Tibial artery (tissue), 4 donors: ENCODE data around the gene DHRS12.

ENCODE experiments used
- DNase-seq, 2 donors: peaks; one replicate each; pipeline ENCODE4 v3.0.0-alpha.2; 2019
- H3K27ac ChIP-seq, 2 donors: fragments of 200-600 bp; sonication (generic) in 1 of 2; 1 replicate in 1 of 2; 2 replicates in 1 of 2; pipeline ENCODE4 v1.5.1; 2018 to 2019; ENCODE audit warnings: mild to moderate bottlenecking in 1 of 2
- H3K27me3 ChIP-seq, 2 donors: fragments of 200-600 bp; sonication (generic) in 1 of 2; one replicate each; pipeline versions ENCODE4 v1.5.1 to v1.6.0; 2016 to 2019
- H3K36me3 ChIP-seq, 3 donors: fragments of 200-600 bp; sonication (generic) in 2 of 3; one replicate each; pipeline ENCODE4 v1.5.1; 2016 to 2019; ENCODE audit warnings: mild to moderate bottlenecking in 2 of 3
- H3K4me1 ChIP-seq, 4 donors: fragments of 200-600 bp; sonication (generic) in 2 of 4; 1 replicate in 3 of 4; 2 replicates in 1 of 4; pipeline ENCODE4 v1.5.1; 2016 to 2019
- H3K4me3 ChIP-seq, 2 donors: fragments of 200-600 bp; sonication (generic) in 1 of 2; 1 replicate in 1 of 2; 2 replicates in 1 of 2; pipeline ENCODE4 v1.5.1; 2018 to 2019; ENCODE audit warnings: mild to moderate bottlenecking in 2 of 2
- H3K9me3 ChIP-seq, 3 donors: fragments of 200-600 bp; sonication (generic) in 1 of 3; one replicate each; pipeline ENCODE4 v1.5.1; 2016 to 2019
- CTCF ChIP-seq, 2 experiments: fragments of 200-600 bp in 1 of 2; fragments of 450-650 bp in 1 of 2; IDR thresholded peaks; one replicate each; pipeline ENCODE4 v1.5.1; 2017 to 2019; ENCODE audit warnings: antibody characterized with exemption in 2 of 2, mild to moderate bottlenecking in 1 of 2, moderate library complexity in 1 of 2
- intact Hi-C: fragments of 100-400 bp; cut with DNase I; formaldehyde crosslinking; loops from one replicate; pipeline ENCODE4 v1.15.0; 2023; ENCODE audit warnings: low total_unique reads

DHRS12 gene

GRCh38 chr13:51817717-51818116 is 13.8 kb upstream of the DHRS12 start:
- intact Hi-C loops: loop anchor here (5.0 kb wide), 1 partner anchor 310 kb away; the partner anchor contains the start of gene NEK5
- no peak for TF ChIP-seq CTCF (IDR thresholded peaks at IDR 0.05)
- no peaks in the 10 kb centered on the region for H3K27me3 ChIP-seq
- H3K36me3 ChIP-seq: no peaks in the 10 kb centered on the region
- no peak overlapping the region for H3K27ac ChIP-seq
- no peak for DNase-seq
- no peaks in the 10 kb centered on the region for H3K9me3 ChIP-seq
- H3K4me3 ChIP-seq: no peak overlapping the region
- peaks cover 0 to 22% (median 12%) of the 10 kb centered on the region in 4 donors for H3K4me1 ChIP-seq

DNA sequence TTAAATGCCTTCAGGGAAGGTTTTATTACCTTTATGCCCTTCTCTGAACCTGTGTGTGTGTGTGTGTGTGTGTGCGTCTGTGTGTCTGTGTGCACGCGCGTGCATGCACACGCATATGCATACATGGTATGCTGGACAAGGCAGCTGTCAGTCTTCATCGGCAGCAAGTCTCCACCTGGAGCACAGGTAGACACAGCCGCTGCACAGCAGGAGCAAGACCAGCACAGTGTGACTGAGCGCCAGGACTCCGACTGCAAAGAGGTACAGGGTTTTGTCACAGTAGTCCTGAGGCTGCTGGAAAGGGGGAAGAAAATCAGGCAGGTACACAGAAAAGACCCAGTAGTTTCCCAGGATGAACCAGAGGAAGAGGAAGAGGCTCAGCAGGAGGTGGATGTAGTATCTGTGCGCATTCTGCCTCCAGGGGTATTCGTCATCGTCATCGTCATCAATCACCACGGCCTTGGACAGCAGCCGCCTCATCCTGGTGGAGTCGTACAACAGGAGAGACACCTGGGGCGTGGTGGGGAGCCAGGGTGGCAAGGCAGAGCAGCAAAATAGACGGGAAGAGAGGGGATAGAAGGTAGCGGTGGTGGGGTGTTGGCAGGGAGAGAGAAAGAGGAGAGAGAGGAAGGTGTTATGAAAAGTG is 12.8 kb upstream of the DHRS12 start:
- Histone ChIP-seq H3K36me3 (no peaks in the 10 kb centered on the region), H3K4me1 (peaks cover 0 to 22% (median 12%) of the 10 kb centered on the region in 4 donors), H3K27me3 (no peaks in the 10 kb centered on the region), H3K27ac (no peak overlapping the region), H3K4me3 (no peak overlapping the region), H3K9me3 (no peaks in the 10 kb centered on the region)
- intact Hi-C loops: loop anchor here (5.0 kb wide), 1 partner anchor 311 kb away; the partner anchor contains the start of gene NEK5
- DNase-seq: no peak
- TF ChIP-seq CTCF (IDR thresholded peaks at IDR 0.05): no peak

DNA sequence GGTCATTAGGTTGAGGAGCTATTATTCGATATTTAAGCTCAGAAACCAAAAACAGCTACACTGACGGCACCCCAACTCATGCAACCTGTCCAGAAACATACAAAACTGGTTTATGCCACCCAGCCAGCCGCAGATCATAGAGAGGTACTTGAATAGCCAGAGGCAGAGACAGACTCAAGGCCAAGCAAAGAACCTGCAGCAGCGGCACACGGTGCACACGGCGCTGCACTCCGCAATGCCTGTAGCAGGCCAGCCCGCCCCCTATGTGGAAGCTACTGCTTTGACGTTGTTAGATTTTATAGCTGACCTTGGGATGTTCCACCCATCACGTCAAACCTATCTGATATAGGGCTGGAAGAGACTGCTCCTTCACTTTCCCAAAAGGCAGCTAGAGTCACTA is 11.9 kb upstream of the DHRS12 start:
- intact Hi-C loops: loop anchor here (5.0 kb wide), 1 partner anchor 311 kb away; the partner anchor contains the start of gene NEK5
- no peak for TF ChIP-seq CTCF (IDR thresholded peaks at IDR 0.05)
- Histone ChIP-seq H3K4me1 (peaks cover 0 to 22% (median 12%) of the 10 kb centered on the region in 4 donors), H3K27ac (no peak overlapping the region), H3K36me3 (no peaks in the 10 kb centered on the region), H3K9me3 (no peaks in the 10 kb centered on the region), H3K4me3 (no peak overlapping the region), H3K27me3 (no peaks in the 10 kb centered on the region)
- no peak for DNase-seq

DNA sequence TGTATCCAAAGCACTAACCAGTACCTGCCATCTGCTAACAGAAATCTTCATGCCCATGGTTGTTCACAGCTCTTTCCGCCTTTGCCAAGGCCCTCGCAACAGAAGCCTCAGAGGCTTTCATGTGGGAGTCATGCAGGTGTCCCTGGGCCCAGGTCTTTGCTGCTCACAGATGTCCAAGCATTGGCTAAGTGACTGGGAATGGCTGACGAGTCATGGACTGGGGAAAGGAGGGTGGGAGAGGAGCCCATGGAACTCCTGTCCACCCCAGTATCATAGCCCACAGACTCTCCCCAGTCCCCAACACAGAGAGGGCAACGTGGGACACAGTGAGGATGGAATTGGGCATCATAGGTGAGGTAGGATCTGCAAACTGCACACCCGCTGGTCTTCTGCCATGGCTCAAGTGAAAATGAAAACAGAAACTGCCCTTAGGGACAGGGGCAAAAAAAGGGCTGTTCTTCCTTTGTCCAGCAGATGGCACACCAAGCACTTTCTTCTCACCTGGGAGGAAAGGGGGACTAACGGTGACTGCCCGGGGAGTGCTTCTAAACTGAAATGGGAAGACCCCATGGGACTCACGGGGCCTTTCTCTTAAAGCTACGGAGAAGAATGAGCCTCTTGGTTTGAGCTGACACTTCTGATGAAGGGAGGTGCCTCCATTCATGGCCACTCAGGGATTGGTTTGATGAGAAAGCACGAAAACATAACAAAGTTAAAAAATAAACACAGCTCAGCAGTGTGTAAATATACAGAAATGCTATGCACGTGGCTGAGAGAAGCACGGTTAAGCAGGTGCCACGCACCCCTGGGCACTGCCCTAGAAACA is 11.1 kb upstream of the DHRS12 start:
- TF ChIP-seq CTCF (IDR thresholded peaks at IDR 0.05): peak; percentile 73 to 76
- intact Hi-C loops: loop anchor here (5.0 kb wide), 1 partner anchor 312 kb away; the partner anchor contains the start of gene NEK5
- no peak overlapping the region for H3K27ac ChIP-seq
- no peaks in the 10 kb centered on the region for H3K36me3 ChIP-seq
- no peaks in the 10 kb centered on the region for H3K9me3 ChIP-seq
- H3K4me3 ChIP-seq: peak overlapping the region in 1 of 2 donors; percentile 29
- H3K4me1 ChIP-seq: peaks cover 0 to 22% (median 12%) of the 10 kb centered on the region in 4 donors
- no peaks in the 10 kb centered on the region for H3K27me3 ChIP-seq
- DNase-seq: peak in 1 of 2 donors; percentile 41

- H3K36me3 ChIP-seq: no peaks in the 10 kb centered on the region
- no peak overlapping the region for H3K4me3 ChIP-seq
- no peaks in the 10 kb centered on the region for H3K27me3 ChIP-seq
- DNase-seq: no peak
- no peak for TF ChIP-seq CTCF (IDR thresholded peaks at IDR 0.05)
- intact Hi-C loops: no loop called here
- no peaks in the 10 kb centered on the region for H3K9me3 ChIP-seq
- peaks cover 0 to 15% (median 7%) of the 10 kb centered on the region in 4 donors for H3K4me1 ChIP-seq
- H3K27ac ChIP-seq: no peak overlapping the region
These were observed 10.1 kb upstream of the DHRS12 start for GRCh38 chr13:51814071-51814470.
